Hepatocyte (in vitro differentiated cells): ENCODE data around the gene PSD2.

Experiments used
- CTCF ChIP-seq: fragments of 200-600 bp; sonication (generic); IDR thresholded peaks from 2 replicates; pipeline ENCODE4 v1.5.1; 2016; ENCODE audit warnings: antibody characterized with exemption, mild to moderate bottlenecking; ENCODE audit not compliant: poor library complexity
- EZH2 ChIP-seq: fragments of 200-600 bp; sonication (generic); IDR thresholded peaks from 2 replicates; pipeline ENCODE4 v1.6.1; 2016; ENCODE audit warnings: antibody characterized with exemption, mild to moderate bottlenecking, borderline replicate concordance
- EZH2phosphoT487 ChIP-seq: fragments of 200-600 bp; sonication (generic); IDR thresholded peaks from one replicate; pipeline ENCODE4 v1.6.1; 2018; ENCODE audit warnings: antibody characterized with exemption, mild to moderate bottlenecking, low read depth, moderate library complexity; ENCODE audit not compliant: unreplicated experiment, severe bottlenecking

GRCh38 chr5:139812323-139812722, 16.7 kb downstream of the PSD2 start:
- no peak for TF ChIP-seq CTCF
- no peak for TF ChIP-seq EZH2
- TF ChIP-seq EZH2phosphoT487, result no peak
